ENCODE data around the gene GPS2. TPM values are rescaled to one million over a fixed set of nuclear protein-coding genes. Genes with fewer than 3 reads are reported as not detected.

GPS2 gene
- total and polyA plus RNA-seq, 2 of the 4 experiments (the other 2 are of a cell fraction), result 36.2 to 50.9 TPM

GRCh38 chr17:7290166-7290565 lies 25.0 kb downstream of the GPS2 start:
- H3K27me3 ChIP-seq (ENCODE audit: control insufficient read depth, insufficient read depth, low read length), result peaks cover 80% of the 10 kb centered on the region
- no peak overlapping the region for H3K4me2 ChIP-seq (ENCODE audit: low read depth, low read length)
- WGBS, 2 experiments (ENCODE audit: extremely low coverage in 2 of 2, insufficient read length in 1 of 2), result 80% methylated on average over 1 of the region's 19 CpGs; no CpG with 5 or more reads in 1 of the 2 experiments
- no peak overlapping the region for H3K23ac ChIP-seq (ENCODE audit: low read depth, low read length)
- no peak overlapping the region for H2AFZ ChIP-seq (replicated peaks; ENCODE audit: low read length, poor library complexity)
- dilution Hi-C loops (cut with HindIII; ENCODE audit: low sequenced_read_pairs, unreplicated experiment), result no loop called here
- no peaks in the 10 kb centered on the region; the same call in 1 of the 2 replicates for H3K9me3 ChIP-seq (ENCODE audit: control insufficient read depth, insufficient read depth, low read length)
- H3K4me3 ChIP-seq (ENCODE audit: insufficient read depth, low read depth, low read length), result no peak overlapping the region
- no peak overlapping the region for H4K8ac ChIP-seq (ENCODE audit: low read depth in 2 of 2, low read length in 2 of 2)
- H3K79me1 ChIP-seq (ENCODE audit: low read depth in 1 of 2, low read length in 2 of 2), result no peaks in the 10 kb centered on the region
- H2AK9ac ChIP-seq (replicated peaks; ENCODE audit: low read depth, low read length, poor library complexity), result no peak overlapping the region
- no peak overlapping the region for H3K14ac ChIP-seq (replicated peaks; ENCODE audit: low read depth, low read length)
- in situ Hi-C loops (cut with MboI; ENCODE audit: low sequenced_read_pairs), result no loop called here
- H3K18ac ChIP-seq (ENCODE audit: low read depth, low read length), result no peak overlapping the region
- H4K5ac ChIP-seq (ENCODE audit: low read depth, low read length), result no peak overlapping the region
- H2BK15ac ChIP-seq (ENCODE audit: low read depth, low read length), result no peak overlapping the region
- H2BK120ac ChIP-seq (ENCODE audit: low read depth, low read length), result no peak overlapping the region
- no peak overlapping the region for H3K9ac ChIP-seq (ENCODE audit: low read depth, low read length)
- H3K27ac ChIP-seq (ENCODE audit: insufficient read depth, low read length), result no peak overlapping the region
- no peak overlapping the region for H2BK20ac ChIP-seq (ENCODE audit: low read depth, low read length)
- intact Hi-C loops (cut with micrococcal nuclease), result no loop called here
- DNase-seq, result no peak
- ATAC-seq (ENCODE audit: low read depth), result no peak
- BruUV-seq (replicated peaks), result no TSS peak
- H3K4me1 ChIP-seq (ENCODE audit: control insufficient read depth, insufficient read depth, low read length), result peaks cover 3% of the 10 kb centered on the region
- H3K56ac ChIP-seq (ENCODE audit: extremely low read depth, insufficient read depth, low read length), result no peak overlapping the region
- ChIA-PET POLR2A (ENCODE audit: unreplicated experiment) (no interaction called here), CTCF (no interaction called here)
- H4K20me1 ChIP-seq (ENCODE audit: insufficient read depth, low read length), result 0 out of 2 replicates have a peak, but pooled peaks cover 3% of the 10 kb centered on the region
- H3K4ac ChIP-seq (ENCODE audit: low read depth, low read length), result no peak overlapping the region
- H4K91ac ChIP-seq (ENCODE audit: insufficient read depth, low read depth, low read length), result no peak overlapping the region
- no peaks in the 10 kb centered on the region; the same call in 1 of the 2 replicates for H3K9me1 ChIP-seq (ENCODE audit: insufficient read depth, low read length)
- H2AK5ac ChIP-seq (ENCODE audit: low read depth, low read length), result no peak overlapping the region
- TF ChIP-seq CEBPB (IDR thresholded peaks at IDR 0.05; ENCODE audit: low read depth, low read length), result no peak
- TF ChIP-seq BHLHE40 (IDR thresholded peaks at IDR 0.05; ENCODE audit: low read depth, low read length), result no peak
- no peak for TF ChIP-seq CHD1 (IDR thresholded peaks at IDR 0.05; ENCODE audit: low read depth, low read length)
- no peak for TF ChIP-seq MAZ (IDR thresholded peaks at IDR 0.05; ENCODE audit: borderline replicate concordance, low read depth, low read length)
- no peak for TF ChIP-seq NFE2L2 (IDR thresholded peaks at IDR 0.05; ENCODE audit: low read depth, low read length)
- TF ChIP-seq FOS (IDR thresholded peaks at IDR 0.05; ENCODE audit: low read depth, low read length), result no peak
- TF ChIP-seq MAFK (IDR thresholded peaks at IDR 0.05; ENCODE audit: low read depth, low read length), result no peak
- TF ChIP-seq RCOR1 (IDR thresholded peaks at IDR 0.05; ENCODE audit: insufficient replicate concordance, low read length), result no peak
- no peak for TF ChIP-seq POLR2A (IDR thresholded peaks at IDR 0.05; ENCODE audit: low read depth, low read length)
- H2BK5ac ChIP-seq (ENCODE audit: low read depth, low read length, poor library complexity, severe bottlenecking), result no peak overlapping the region
- H3K36me3 ChIP-seq (ENCODE audit: control insufficient read depth, insufficient read depth, low read length), result no peaks in the 10 kb centered on the region

Measured in IMR-90 (cell line).